GM18858 (cell line): ENCODE results near the gene PGBD5.

Experiments used
- ATAC-seq: cut with Tn5 transposase; IDR thresholded peaks from one replicate; pipeline ENCODE4 v1.9.1; 2021; ENCODE audit not compliant: unreplicated experiment

PGBD5 gene

DNA sequence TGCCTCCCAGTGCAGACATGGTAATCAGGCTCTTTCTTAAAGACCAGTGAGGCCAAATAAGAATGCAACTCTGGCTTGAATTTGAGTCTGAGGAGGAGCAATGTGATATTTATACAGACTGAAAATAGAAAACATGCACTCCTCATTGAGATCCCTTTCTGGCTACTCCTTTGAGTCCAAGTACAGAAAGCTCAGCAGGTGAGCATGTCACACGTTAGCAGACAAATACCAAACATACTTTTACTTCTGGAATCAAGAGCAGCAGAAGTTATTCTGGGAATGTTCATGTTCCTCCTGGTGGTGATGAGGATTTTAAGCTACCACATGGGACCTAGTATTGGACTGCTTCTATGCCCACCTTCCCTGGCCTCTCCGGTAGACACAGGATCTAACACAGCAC is 48.3 kb downstream of the PGBD5 start:
- ATAC-seq: no peak

DNA sequence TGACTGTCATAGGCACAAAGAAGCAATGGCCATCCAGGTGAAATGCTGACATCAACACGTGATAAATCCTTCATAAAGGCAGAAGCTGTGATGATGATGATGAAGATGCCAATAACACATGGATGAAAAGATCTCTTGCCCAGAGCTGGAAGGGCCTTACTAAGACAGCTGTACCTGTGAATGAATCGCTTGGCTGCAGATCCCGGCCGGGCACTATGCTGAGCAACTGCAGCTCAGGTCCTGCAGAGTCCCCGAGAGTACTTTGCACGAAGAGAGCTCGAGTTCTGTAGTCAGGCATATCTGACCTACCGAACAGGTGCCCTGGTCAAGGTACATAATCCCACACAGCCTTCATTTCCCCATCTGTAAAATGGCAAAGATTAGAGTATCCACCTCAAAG is 48.8 kb downstream of the PGBD5 start:
- no peak for ATAC-seq

DNA sequence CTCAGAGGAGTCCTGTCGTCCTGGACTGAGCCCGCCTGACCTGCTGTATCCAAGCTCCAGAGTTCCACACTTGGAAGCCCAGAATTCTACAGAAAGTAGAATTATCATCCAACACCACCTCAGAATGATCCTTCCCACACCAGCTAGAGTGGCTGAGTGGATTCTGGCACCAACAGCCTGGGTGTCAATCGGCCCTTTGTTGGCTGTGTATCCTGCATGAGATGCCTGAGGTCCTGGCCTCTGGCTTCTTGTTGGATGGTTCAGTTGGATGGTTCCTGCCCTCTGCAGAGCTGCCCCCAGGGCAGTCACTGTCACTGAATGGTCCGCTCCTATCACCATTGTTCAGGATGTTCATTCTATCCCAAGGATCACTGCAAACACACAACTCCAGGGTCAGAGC is 49.8 kb downstream of the PGBD5 start:
- no peak for ATAC-seq

DNA sequence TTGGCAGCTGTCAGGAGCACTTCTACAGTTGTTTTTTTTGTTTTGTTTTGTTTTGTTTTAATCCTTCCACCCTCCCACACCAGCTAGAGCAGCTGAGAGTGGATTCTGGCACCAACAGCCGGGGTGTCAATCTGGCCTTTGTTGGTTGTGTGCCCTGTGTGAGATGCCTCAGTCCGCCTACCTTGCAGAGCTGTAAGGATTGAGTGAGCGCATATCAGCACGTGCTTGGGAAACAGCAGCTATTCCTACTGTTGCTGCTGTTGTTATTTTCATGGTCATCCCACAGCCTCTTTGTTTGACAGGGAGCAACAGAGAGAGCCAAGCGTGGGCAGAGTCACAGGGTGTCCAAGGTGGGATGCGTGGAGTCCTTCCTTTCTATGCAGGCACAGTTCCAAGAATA is 50.4 kb downstream of the PGBD5 start:
- no peak for ATAC-seq

DNA sequence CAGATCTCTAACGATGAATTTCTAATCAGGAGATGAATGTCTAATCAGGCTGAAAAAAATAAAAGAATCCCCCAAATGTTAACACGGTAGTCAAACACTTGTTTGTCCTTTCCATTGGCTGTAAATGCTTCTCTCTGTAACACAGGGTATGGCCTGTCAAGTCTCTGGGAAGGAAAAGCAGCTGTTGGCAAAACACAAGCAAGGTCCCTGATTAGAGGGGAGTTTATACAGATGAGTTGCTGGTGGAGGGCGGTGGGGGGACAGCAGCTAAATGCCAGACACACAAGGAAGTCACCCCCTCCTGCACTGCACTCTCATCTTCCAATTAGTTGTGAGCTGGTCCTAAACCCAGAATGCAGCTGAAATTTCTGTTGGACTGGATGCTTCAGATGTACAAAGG is 51.0 kb downstream of the PGBD5 start:
- no peak for ATAC-seq

DNA sequence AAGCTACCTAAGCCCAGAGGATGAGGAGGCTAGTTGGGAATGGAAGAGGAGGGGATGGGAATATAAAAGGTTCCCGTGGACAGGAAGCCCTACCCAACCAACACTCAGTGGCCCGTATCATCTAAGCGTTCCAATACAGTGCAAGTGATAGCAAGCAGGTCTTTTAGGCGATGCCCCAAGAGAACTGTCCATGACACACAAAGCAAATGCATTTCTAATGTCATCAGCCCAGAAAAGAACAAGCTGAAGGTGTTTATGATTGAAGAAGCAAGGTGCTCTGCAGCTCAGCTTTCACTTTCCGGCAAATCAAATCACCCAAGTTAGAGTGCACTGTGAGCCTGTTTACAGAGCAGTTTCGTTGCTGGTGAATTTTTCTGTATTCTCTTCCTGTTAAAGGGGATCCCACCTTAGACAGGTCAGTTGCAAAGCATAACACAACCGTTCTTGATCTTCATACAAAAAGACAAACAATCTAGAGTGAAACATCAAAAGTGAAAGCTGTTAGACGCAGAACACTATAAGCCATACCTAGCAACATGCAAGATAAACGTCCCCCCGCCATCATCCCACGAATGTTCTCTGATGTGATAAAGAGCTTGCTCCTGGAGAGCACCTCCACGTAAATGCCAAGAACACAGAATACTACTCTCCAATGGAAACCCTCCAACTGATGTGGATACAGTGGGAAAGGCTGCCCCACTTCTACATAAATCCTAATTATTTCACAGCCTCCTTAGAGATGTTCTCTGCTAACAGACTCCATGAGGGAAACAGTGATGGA is 54.0 kb downstream of the PGBD5 start:
- ATAC-seq: no peak

DNA sequence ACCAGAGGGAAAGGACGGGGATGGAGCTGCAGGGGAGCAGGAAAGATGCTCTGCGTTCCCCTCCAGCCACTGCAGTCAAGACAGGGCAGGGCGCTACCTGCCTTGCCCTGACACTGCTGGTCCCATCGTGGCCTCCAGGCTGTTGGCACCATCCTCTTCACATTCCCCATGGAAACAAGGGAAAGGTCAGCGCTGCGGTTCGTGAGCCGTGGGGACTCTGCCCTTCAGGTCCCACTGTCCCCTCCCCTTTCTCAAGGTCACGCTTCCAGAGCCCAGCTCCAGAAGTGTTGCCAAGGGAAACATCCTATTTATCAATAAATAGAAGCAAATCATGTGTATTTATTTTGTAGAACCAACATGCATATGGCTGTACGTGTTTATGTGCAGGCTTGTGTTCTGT is 56.0 kb downstream of the PGBD5 start:
- ATAC-seq: no peak

DNA sequence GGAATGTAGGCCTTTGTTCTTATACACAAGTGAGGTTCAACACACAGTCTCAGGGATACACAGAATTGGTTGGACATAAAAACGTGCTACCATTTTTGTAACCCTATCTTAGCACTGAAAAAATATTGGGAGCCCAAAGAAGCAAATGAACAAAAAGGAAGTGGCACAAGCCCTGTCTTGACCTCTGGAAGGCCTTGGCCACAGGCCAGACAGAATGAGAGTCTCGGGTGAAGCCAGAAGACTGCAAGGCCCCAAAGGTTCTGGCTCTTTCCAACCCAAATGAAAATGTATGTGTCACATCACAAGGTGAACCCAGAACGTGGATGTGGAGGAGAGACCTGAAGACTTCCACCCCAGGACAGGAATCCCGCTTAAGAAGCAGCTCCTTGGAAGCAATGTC is 57.3 kb downstream of the PGBD5 start:
- ATAC-seq: no peak

DNA sequence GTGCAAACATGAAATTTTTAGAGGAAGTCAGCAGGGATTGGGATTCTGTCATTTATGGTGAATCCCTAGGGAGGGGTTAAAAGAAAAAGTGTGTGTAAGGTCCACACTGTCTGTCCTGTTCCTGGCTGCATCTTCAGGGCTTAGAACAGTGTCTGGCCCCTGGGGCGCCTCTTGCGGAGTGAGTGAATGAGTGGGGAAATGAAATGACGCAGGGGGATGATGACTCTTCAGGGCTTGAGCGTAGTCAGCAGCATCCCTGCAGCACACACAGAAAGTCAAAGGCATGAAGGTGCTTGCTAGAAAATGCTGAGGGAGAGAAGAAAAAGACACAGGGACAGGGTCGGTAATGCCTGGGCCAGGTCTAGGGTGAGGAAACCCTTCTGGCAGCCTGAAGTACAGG is 57.8 kb downstream of the PGBD5 start:
- no peak for ATAC-seq

DNA sequence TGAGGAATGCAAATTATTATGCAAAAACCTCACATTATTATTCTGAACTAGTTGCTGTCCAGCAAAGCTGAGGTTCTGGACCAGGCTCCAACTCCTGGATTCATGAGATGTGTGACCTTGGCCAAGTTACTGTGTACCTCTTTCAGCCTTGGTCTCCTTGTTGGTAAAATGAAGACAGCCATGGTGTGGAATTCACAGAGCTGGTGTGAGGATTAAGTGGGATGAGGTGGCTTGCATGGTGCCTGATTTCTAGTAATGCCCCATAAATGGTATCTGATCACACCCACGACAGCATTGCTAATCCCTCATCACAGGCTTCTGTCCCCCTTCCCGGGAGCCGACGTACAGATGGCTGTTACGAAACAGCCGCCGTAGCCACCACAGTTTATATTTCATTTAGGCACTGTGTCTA is 59.6 kb downstream of the PGBD5 start:
- ATAC-seq: no peak

DNA sequence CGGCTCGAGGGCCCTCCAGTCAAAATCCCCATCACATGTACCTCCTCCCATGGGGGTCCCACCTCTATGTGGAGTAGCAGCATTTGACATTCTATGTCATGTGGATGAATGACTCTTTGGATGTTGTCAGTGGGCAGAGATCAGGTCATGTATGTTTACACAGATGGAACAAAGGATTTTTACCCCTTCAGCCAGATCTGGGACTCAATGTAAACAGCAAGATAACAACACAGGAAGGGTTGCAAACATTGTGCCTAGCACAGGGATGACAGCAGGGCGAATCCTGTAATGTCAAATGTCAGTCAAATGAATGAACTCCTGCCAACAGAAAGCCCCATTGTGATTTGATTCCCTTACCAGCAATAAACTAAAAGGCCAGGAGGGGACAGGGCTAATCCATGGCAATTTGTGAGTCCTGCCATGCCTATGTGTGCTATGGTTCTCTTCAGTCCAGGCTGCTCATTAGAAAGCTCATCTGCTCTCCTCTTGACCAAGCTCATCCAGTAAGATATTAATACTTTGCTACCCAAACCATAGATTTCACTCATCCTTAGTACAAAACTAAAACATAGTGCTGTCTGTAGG is 60.3 kb downstream of the PGBD5 start:
- no peak for ATAC-seq

DNA sequence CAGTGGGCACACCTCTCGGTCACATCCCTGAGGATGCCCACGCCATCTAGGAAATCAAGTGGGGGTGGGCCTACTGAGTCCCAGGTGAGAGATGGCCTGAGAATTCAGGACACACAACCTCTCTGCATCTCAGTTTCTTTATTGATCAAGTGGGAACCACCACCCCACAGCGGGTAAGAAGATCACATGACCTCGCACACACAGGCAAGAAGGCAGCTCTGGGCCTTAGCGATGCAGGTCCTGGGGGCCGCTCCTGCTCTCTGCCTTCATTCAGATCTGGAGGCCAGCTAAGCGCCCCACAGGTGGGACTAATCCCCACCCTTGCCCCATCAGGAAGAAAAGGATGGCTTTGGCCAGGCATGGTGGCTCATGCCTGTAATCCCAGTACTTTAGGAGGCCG is 63.2 kb downstream of the PGBD5 start:
- no peak for ATAC-seq

DNA sequence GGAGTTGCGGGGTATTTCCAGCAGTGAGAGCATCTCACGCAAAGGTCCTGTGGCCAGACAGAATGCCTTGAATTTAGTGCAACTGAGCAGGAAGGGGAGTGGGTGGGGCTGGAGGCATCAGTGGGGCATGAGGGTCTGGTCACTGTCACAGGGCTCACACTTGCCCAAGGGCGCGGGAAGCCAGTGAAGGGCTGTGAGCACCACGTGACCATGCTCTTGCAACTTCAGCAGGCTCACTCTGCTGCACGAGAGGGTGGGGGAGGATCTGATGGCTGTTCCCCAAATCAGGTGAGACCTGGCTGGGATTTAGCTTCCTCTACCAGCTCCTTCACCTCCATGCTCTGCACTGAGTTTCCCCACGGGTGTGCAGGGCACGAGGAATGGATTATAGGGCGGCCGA is 64.2 kb downstream of the PGBD5 start:
- ATAC-seq: no peak

DNA sequence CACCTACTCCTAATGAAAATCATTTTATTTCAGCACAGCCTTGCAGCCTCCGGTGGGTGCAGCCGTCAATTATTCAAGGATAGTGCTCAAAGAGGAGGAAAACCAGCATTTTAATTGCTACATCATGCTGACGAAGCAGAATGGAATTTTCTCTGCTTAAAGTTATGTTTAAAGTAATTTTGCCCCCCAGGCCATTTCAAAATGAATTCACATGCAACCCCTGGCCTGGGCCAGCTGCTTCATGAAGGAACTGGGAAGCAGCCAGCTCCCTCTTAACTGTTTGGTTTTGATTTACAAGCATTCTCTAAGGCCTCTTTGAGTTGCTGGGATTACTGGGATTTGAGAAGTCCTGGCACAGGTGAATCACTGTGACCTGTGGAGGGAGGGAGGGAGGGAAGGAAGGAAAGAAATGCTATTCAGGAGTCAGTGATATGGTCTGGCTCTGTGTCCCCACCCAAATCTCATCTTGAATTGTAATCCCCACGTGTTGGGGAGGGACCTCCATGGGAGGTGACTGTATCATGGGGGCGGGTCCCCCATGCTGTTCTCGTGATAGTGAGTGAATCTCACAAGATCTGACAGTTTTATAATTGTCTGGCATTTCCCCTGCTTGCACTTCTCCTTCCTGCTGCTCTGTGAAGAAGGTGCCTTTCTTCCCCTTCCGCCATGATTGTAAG is 66.0 kb downstream of the PGBD5 start:
- ATAC-seq: no peak

DNA sequence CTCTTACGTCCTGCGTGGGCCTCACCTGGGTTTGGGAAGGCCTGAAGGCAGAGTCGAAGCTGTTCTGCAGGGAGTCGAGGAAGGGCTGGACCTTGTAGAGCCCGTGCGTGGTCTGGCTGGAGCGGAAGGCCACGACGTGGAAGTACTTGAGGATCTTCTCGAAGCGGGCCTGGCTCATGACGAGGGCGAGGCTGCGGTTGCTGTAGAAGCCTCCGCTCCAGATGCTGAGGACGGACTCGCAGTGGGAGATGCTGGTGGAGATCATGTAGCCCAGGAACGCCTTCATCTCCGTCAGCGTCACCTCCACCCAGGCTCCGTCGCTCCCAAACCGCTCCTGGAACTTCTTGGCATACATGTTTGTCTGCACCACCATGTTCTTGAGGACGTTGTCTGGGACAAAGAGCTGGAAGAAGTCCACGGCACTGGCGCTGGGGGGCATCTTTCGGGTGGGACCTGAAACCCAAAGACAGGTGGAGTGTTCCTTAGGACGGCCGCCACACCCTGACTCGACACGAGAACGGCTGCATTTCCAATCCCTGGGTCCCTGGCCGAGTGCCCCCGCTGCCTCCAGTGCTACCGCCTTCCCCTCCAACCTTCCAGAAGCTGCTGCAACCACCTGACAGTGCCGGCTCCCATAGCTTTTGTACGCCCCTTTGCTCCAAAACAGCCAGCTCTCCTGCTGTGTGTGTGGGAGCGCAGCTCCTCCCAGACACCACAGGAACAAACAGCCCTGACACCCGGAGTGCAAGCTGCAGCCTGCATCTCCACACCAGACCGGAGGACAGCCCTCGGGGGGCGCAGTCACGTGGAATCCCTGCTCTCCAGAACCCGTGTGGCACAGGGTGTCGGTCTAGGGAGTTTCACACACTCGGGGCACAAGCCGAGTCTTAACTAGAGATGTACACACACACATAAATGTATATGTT is 69.0 kb downstream of the PGBD5 start:
- no peak for ATAC-seq

DNA sequence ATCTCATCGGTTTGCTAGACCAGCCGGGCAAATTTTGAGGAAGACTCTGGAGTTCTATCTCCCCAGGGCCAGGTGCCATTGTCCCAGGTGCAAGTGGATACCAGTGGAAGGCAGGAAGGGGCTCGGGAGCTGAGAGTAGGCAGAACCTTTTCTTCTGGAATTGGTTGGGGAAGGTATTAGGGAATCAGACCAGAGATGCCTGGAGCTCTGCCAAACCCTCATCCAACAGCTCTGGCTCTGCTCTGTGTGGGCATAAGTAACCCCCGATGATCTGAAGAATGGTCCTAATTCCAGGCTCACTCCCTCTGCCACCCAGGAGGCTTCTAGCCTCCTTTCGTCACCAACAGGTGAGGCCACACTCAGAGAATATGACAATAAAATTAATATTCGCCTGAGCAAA is 69.9 kb downstream of the PGBD5 start:
- ATAC-seq: no peak

DNA sequence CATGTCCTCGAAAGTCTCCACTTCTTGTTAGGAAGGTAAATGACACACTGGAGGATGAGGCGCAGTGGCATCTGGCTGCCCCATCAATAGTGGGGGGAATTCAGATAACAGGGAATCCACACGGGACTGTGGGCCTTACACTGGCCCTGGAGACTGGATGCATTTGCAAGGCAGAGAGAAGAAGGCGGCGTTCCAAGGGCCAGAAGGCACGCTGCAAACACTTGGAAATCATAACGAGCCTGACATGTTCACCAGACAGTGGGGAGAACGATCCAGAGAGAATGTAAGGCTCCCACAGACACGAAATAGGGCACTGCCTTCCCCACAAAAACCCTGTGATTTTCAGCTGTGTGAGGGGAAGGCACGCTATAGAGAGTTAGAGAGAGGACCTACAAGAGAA is 70.5 kb downstream of the PGBD5 start:
- ATAC-seq: no peak

DNA sequence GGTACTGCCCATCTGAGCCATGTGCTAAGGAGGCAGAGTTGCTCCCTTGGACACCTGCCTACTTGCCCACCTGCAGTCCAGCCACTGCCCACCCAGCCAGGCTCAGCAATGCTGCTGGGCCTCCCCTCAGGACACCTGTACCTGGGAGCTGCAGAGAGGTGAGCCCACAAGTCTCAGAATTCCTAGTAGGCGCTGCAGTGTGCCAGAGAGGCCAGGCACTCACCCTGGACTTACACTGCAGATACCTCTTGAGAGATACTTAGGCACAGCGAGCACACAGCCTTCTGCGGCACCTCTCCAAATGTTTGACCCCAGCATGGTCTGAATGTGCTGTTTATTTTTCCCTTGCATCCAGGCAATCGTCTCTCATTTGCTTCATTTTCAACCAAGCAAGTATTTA is 71.0 kb downstream of the PGBD5 start:
- ATAC-seq: no peak

DNA sequence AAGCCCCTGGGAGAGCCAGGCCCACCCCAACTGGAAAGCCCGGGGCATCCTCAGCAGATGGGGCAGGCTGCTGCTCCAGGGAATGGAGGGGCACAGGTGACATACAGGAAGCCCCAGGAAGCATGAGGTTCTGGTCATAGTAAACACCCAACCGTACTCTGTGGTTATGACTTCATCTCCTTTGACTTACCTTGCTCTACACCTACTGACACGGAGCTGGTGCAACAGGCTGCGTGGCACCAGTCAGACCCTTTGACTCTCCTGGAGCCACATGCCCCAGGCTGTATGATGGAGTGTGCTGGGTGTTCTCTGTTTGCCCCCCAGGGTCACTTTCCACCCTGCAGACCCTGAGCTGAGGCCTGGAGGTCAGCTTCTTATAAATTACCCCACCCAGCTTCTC is 72.1 kb downstream of the PGBD5 start:
- ATAC-seq: no peak

DNA sequence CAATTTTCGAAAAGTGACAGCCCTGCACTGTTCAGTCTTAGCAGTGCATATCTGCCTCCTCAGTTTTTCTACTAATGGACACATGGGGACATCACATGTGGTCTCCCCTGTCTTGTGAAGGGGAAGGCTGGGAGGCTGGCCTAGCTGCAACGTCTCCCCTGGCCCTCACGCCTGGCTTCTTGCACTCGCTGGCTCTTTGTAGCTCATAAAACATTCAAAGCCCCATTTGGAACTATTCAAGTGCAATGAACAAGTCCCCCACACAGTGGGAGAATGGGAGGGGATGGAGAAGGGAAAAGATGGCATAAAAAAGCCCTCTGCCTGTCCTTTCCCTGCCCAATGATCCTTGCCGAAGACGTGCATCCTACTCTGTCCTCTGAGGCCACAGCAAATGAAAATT is 73.6 kb downstream of the PGBD5 start:
- ATAC-seq: no peak

DNA sequence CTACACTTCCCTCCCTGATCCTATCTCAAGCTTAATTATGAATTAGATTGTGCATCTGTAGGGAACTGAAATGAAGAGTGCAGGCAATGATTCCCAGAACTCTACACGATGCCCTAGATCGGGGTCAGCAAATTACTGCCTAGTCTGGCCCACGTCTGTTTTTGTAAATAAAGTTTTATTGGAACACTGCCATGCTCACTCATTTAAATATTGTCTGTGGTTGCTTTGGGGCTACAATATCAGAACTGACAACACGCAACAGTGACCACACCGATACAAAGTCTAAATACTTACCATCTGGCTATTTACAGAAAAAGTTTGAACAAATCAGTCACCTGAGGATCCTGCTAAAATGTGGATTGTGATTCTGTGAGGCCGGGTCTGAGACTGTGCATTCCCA is 74.1 kb downstream of the PGBD5 start:
- no peak for ATAC-seq
